HepG2 (cell line): ENCODE results near the gene ERVMER34-1. TPM values are rescaled to one million over a fixed set of nuclear protein-coding genes. Genes with fewer than 3 reads are reported as not detected.

Source experiments
- ADNP ChIP-seq: sonication (generic); formaldehyde crosslinking; IDR thresholded peaks from 2 replicates; pipeline ENCODE4 v1.4.0; 2020; ENCODE audit warnings: missing genetic modification reagents
- CBX1 ChIP-seq: IDR thresholded peaks from one replicate; pipeline ENCODE4 v1.6.1; 2016; ENCODE audit warnings: antibody characterized with exemption, low read depth
- CHCHD3 ChIP-seq: sonication (generic); formaldehyde crosslinking; IDR thresholded peaks from 2 replicates; pipeline ENCODE4 v1.8.0; 2022; ENCODE audit warnings: mild to moderate bottlenecking, missing genetic modification reagents, moderate library complexity
- DR1 ChIP-seq: sonication (generic); formaldehyde crosslinking; IDR thresholded peaks from 2 replicates; pipeline ENCODE4 v1.8.0; 2021; ENCODE audit warnings: mild to moderate bottlenecking, missing genetic modification reagents, inconsistent platforms
- FOXP1 ChIP-seq, 2 experiments: fragments of 450-650 bp in 1 of 2; IDR thresholded peaks; 2 replicates each; pipeline ENCODE4 v1.6.1; 2017 to 2018; ENCODE audit warnings: antibody characterized with exemption in 1 of 2
- MED13 ChIP-seq: sonication (generic); formaldehyde crosslinking; IDR thresholded peaks from 2 replicates; pipeline ENCODE4 v1.5.0; 2020; ENCODE audit warnings: missing genetic modification reagents
- TCF7L2 ChIP-seq: IDR thresholded peaks from 2 replicates; pipeline ENCODE4 v1.6.1; 2011; ENCODE audit warnings: mild to moderate bottlenecking, low read depth, low read length, moderate library complexity
- ZFP36 ChIP-seq: fragments of 150-350 bp; IDR thresholded peaks from 2 replicates; pipeline ENCODE4 v1.6.1; 2018; ENCODE audit warnings: borderline replicate concordance, low read length, low read depth; ENCODE audit not compliant: partially characterized antibody
- ZMYM4 ChIP-seq: sonication (generic); formaldehyde crosslinking; IDR thresholded peaks from 2 replicates; pipeline ENCODE4 v1.8.1; 2023; ENCODE audit warnings: mild to moderate bottlenecking, missing genetic modification reagents
- ZNF460 ChIP-seq: sonication (generic); formaldehyde crosslinking; IDR thresholded peaks from 2 replicates; pipeline ENCODE4 v1.5.1; 2020; ENCODE audit warnings: missing genetic modification reagents, mild to moderate bottlenecking, borderline replicate concordance
- ZNF724P ChIP-seq: sonication (generic); formaldehyde crosslinking; IDR thresholded peaks from 2 replicates; pipeline ENCODE4 v1.8.0; 2022; ENCODE audit warnings: missing genetic modification reagents, borderline replicate concordance
- polyA plus RNA-seq, 8 experiments: library from polyadenylated mRNA; depleted of rRNA in 3 of 8; stranded (reverse) in 7 of 8; unstranded in 1 of 8; fragments of >200 nt; fragmentation: Illumina TruSeq in 4 of 8; extraction: Trizol in 4 of 8; gene quantifications; 2 replicates each; pipeline versions ENCODE4 v1.2.1 to v1.2.3, GENCODE V29; 2011 to 2016; ENCODE audit warnings: low read depth in 4 of 8, missing spikeins in 1 of 8, mixed read lengths in 1 of 8; ENCODE audit not compliant: insufficient read depth in 1 of 8
- total RNA-seq, 5 experiments: library from RNA; depleted of rRNA; stranded (reverse); fragments of >200 nt; fragmentation: Illumina TruSeq; extraction: Trizol; gene quantifications; 2 replicates each; pipeline ENCODE4 v1.2.3, GENCODE V29; 2016; ENCODE audit warnings: low read depth in 1 of 5
- TF ChIP-seq, protein P1 (sequence below): IDR thresholded peaks from 2 replicates; pipeline ENCODE4 v1.6.1; 2016; ENCODE audit warnings: missing genetic modification reagents, missing compliant biosample characterization
- TF ChIP-seq, protein P2 (sequence below): sonication (generic); formaldehyde crosslinking; IDR thresholded peaks from 2 replicates; pipeline ENCODE4 v1.4.0; 2020; ENCODE audit warnings: missing genetic modification reagents
- TF ChIP-seq, protein P3 (sequence below): sonication (generic); formaldehyde crosslinking; IDR thresholded peaks from 2 replicates; pipeline ENCODE4 v1.5.0; 2020; ENCODE audit warnings: mild to moderate bottlenecking, missing genetic modification reagents
- TF ChIP-seq, protein P4 (sequence below): sonication (generic); formaldehyde crosslinking; IDR thresholded peaks from 2 replicates; pipeline ENCODE4 v1.8.1; 2022; ENCODE audit warnings: low read depth, mild to moderate bottlenecking, missing genetic modification reagents

The ERVMER34-1 gene
- total and polyA plus RNA-seq, 2 of the 13 experiments (the other 11 are each of a cell fraction or from before 2014, with no cell fraction given), result 0.04 to 0.35 TPM

DNA sequence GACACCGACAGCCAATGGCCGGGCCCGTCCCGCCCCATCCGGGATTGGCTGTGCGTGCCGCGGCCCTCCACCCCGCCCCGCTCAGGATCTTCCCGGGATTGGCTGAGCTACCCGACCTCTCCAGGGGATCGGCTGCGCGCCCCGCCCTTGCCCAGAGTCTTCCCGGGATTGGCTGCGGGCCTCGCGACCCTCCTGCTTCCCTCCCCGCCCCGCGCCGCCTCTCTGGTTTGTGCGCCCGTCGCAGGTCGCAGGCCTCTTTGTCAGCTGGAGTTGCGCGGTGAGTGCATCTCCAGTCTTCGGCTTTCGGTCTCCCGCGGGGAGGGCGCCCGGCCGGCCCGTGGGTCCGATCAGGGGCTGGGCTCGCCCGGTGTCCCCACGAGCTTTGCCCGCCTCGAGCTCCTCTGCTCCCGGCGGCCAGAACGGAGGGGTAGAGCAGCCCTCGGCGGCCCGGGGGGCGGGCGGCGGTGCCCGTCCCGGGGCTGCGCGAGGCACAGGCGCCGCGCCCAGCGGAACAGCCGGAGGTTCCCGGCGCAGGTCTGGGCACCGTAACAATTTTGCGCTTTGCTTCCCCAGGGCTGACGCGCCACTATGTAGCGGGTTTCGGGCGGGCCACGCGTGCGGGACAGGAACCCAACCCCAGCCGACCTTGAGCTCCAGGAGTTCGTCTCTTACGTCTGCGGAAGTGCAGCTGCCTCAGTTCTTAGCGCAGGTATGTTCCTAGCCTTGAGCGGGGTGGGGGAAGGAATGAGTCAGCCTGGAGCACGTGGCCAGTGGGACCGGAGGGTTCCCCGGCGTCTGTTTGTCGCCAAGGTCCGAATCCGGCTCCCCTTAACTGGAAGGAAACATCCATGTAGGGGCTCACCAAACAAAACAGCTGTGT, 38.7 kb downstream of the ERVMER34-1 start (continued):
- no peak for TF ChIP-seq CBX1
- TF ChIP-seq DR1 (CRISPR knock-in tag), result peak; percentile 97
- TF ChIP-seq, protein P1, sequence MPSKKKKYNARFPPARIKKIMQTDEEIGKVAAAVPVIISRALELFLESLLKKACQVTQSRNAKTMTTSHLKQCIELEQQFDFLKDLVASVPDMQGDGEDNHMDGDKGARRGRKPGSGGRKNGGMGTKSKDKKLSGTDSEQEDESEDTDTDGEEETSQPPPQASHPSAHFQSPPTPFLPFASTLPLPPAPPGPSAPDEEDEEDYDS (CRISPR knock-in tag), result peak; percentile 95
- peak; percentile 89 for TF ChIP-seq ZMYM4 (CRISPR knock-in tag)
- no peak for TF ChIP-seq TCF7L2
- TF ChIP-seq, protein P2, sequence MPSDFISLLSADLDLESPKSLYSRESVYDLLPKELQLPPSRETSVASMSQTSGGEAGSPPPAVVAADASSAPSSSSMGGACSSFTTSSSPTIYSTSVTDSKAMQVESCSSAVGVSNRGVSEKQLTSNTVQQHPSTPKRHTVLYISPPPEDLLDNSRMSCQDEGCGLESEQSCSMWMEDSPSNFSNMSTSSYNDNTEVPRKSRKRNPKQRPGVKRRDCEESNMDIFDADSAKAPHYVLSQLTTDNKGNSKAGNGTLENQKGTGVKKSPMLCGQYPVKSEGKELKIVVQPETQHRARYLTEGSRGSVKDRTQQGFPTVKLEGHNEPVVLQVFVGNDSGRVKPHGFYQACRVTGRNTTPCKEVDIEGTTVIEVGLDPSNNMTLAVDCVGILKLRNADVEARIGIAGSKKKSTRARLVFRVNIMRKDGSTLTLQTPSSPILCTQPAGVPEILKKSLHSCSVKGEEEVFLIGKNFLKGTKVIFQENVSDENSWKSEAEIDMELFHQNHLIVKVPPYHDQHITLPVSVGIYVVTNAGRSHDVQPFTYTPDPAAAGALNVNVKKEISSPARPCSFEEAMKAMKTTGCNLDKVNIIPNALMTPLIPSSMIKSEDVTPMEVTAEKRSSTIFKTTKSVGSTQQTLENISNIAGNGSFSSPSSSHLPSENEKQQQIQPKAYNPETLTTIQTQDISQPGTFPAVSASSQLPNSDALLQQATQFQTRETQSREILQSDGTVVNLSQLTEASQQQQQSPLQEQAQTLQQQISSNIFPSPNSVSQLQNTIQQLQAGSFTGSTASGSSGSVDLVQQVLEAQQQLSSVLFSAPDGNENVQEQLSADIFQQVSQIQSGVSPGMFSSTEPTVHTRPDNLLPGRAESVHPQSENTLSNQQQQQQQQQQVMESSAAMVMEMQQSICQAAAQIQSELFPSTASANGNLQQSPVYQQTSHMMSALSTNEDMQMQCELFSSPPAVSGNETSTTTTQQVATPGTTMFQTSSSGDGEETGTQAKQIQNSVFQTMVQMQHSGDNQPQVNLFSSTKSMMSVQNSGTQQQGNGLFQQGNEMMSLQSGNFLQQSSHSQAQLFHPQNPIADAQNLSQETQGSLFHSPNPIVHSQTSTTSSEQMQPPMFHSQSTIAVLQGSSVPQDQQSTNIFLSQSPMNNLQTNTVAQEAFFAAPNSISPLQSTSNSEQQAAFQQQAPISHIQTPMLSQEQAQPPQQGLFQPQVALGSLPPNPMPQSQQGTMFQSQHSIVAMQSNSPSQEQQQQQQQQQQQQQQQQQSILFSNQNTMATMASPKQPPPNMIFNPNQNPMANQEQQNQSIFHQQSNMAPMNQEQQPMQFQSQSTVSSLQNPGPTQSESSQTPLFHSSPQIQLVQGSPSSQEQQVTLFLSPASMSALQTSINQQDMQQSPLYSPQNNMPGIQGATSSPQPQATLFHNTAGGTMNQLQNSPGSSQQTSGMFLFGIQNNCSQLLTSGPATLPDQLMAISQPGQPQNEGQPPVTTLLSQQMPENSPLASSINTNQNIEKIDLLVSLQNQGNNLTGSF (CRISPR knock-in tag), result no peak
- 0 out of 2 replicates have a peak, but pooled peaks have one; percentile 54 for TF ChIP-seq ZNF724P
- TF ChIP-seq, protein P3, sequence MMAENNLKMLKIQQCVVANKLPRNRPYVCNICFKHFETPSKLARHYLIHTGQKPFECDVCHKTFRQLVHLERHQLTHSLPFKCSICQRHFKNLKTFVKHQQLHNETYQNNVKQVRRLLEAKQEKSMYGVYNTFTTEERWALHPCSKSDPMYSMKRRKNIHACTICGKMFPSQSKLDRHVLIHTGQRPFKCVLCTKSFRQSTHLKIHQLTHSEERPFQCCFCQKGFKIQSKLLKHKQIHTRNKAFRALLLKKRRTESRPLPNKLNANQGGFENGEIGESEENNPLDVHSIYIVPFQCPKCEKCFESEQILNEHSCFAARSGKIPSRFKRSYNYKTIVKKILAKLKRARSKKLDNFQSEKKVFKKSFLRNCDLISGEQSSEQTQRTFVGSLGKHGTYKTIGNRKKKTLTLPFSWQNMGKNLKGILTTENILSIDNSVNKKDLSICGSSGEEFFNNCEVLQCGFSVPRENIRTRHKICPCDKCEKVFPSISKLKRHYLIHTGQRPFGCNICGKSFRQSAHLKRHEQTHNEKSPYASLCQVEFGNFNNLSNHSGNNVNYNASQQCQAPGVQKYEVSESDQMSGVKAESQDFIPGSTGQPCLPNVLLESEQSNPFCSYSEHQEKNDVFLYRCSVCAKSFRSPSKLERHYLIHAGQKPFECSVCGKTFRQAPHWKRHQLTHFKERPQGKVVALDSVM (CRISPR knock-in tag), result peak; percentile 54
- TF ChIP-seq ADNP (CRISPR knock-in tag), result no peak
- TF ChIP-seq, protein P4, sequence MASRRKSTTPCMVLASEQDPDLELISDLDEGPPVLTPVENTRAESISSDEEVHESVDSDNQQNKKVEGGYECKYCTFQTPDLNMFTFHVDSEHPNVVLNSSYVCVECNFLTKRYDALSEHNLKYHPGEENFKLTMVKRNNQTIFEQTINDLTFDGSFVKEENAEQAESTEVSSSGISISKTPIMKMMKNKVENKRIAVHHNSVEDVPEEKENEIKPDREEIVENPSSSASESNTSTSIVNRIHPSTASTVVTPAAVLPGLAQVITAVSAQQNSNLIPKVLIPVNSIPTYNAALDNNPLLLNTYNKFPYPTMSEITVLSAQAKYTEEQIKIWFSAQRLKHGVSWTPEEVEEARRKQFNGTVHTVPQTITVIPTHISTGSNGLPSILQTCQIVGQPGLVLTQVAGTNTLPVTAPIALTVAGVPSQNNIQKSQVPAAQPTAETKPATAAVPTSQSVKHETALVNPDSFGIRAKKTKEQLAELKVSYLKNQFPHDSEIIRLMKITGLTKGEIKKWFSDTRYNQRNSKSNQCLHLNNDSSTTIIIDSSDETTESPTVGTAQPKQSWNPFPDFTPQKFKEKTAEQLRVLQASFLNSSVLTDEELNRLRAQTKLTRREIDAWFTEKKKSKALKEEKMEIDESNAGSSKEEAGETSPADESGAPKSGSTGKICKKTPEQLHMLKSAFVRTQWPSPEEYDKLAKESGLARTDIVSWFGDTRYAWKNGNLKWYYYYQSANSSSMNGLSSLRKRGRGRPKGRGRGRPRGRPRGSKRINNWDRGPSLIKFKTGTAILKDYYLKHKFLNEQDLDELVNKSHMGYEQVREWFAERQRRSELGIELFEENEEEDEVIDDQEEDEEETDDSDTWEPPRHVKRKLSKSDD (CRISPR knock-in tag), result peak; percentile 50
- TF ChIP-seq CHCHD3 (CRISPR knock-in tag), result peak; percentile 58; the same call in 1 of the 2 replicates
- no peak for TF ChIP-seq FOXP1 (IDR thresholded peaks at IDR 0.05)
- TF ChIP-seq FOXP1 (CRISPR knock-in tag; IDR thresholded peaks at IDR 0.05), result no peak
- TF ChIP-seq ZFP36, result no peak
- TF ChIP-seq MED13, result no peak; the same call in 1 of the 2 replicates
- TF ChIP-seq ZNF460 (CRISPR knock-in tag), result no peak; the same call in 1 of the 2 replicates
